HG03097 (cell line): Measurements from ENCODE around the gene CEP85L.

Source experiments
- ATAC-seq: cut with Tn5 transposase; IDR thresholded peaks from one replicate; pipeline ENCODE4 v1.9.1; 2021; ENCODE audit not compliant: unreplicated experiment, low FRiP score

The CEP85L gene

GRCh38 chr6:118548613-118549012 is 102.8 kb downstream of the CEP85L start:
- no peak for ATAC-seq

- no peak for ATAC-seq
Observed at GRCh38 chr6:118548136-118548535, 103.3 kb downstream of the CEP85L start, which contains the start of gene PLN. Gene PLN (plus strand): TSS chr6:118548296. CDS start chr6:118558922, 10,626 bp downstream.

- no peak for ATAC-seq
Observed at GRCh38 chr6:118546880-118547218, 104.5 kb downstream of the CEP85L start.

GRCh38 chr6:118546164-118546879 is 105.1 kb downstream of the CEP85L start:
- no peak for ATAC-seq

- no peak for ATAC-seq
Observed at GRCh38 chr6:118544105-118544504, 107.3 kb downstream of the CEP85L start.

- ATAC-seq: no peak
Observed at GRCh38 chr6:118542184-118542952, 109.0 kb downstream of the CEP85L start.

- ATAC-seq: no peak
Observed at GRCh38 chr6:118537574-118537973, 113.8 kb downstream of the CEP85L start.

GRCh38 chr6:118536478-118536877 is 114.9 kb downstream of the CEP85L start:
- ATAC-seq: no peak

- no peak for ATAC-seq
Observed at GRCh38 chr6:118535176-118535844, 116.1 kb downstream of the CEP85L start.

- ATAC-seq: no peak
Observed at GRCh38 chr6:118530942-118531341, 120.4 kb downstream of the CEP85L start.

GRCh38 chr6:118529756-118530155 is 121.6 kb downstream of the CEP85L start:
- no peak for ATAC-seq

GRCh38 chr6:118528129-118528528 is 123.3 kb downstream of the CEP85L start:
- no peak for ATAC-seq

- no peak for ATAC-seq
Observed at GRCh38 chr6:118525913-118526780, 125.2 kb downstream of the CEP85L start.

GRCh38 chr6:118524686-118525085 is 126.7 kb downstream of the CEP85L start:
- no peak for ATAC-seq

GRCh38 chr6:118523216-118523615 is 128.2 kb downstream of the CEP85L start:
- no peak for ATAC-seq

GRCh38 chr6:118522422-118522821 is 129.0 kb downstream of the CEP85L start:
- no peak for ATAC-seq

- ATAC-seq: no peak
Observed at GRCh38 chr6:118514689-118515088, 136.7 kb downstream of the CEP85L start.

GRCh38 chr6:118511930-118512715 is 139.3 kb downstream of the CEP85L start:
- no peak for ATAC-seq

GRCh38 chr6:118509009-118509617 is 142.3 kb downstream of the CEP85L start:
- no peak for ATAC-seq
